HG03039 (cell line): Measurements from ENCODE around the gene UCP1.
A peak's percentile ranks its signal among the peaks of the same experiment; 100 is the strongest.
"Not testable (repeated sequence)": the region's sequence is repeated elsewhere in the genome, so short reads cannot be mapped to it uniquely, and the experiment has no call there.

ENCODE experiments used
- ATAC-seq: cut with Tn5 transposase; IDR thresholded peaks from one replicate; pipeline ENCODE4 v1.9.1; 2021; ENCODE audit warnings: mild to moderate bottlenecking, moderate library complexity; ENCODE audit not compliant: unreplicated experiment

UCP1 gene

GRCh38 chr4:140556372-140557085 lies 12.2 kb downstream of the UCP1 start:
- ATAC-seq: peak; percentile 100

DNA sequence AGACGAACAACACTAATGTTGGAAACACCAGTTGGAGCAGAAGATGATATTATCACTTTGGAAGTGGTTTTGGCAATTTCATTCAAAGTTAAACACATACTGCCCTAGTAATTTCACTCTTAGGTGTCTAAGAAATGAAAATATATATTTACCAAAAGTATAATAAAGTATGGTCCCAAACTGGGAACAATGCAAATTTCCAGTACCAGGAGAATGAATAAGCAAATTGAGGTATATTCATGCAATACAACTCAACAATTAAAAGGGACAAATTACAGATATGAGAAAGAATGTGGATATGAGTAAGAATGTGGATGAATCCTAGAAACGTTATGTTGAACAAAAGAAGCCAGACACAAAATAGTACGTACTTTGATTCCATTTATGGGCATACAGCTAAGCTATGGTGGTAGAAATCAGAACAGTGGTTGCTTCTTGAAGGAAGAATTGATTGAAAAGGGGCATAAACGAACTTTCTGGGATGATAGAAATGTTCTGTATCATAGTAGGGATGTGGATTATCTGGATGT lies 34.7 kb downstream of the UCP1 start:
- ATAC-seq: no peak

- no peak for ATAC-seq
Measured at GRCh38 chr4:140529434-140529833, 39.3 kb downstream of the UCP1 start.

DNA sequence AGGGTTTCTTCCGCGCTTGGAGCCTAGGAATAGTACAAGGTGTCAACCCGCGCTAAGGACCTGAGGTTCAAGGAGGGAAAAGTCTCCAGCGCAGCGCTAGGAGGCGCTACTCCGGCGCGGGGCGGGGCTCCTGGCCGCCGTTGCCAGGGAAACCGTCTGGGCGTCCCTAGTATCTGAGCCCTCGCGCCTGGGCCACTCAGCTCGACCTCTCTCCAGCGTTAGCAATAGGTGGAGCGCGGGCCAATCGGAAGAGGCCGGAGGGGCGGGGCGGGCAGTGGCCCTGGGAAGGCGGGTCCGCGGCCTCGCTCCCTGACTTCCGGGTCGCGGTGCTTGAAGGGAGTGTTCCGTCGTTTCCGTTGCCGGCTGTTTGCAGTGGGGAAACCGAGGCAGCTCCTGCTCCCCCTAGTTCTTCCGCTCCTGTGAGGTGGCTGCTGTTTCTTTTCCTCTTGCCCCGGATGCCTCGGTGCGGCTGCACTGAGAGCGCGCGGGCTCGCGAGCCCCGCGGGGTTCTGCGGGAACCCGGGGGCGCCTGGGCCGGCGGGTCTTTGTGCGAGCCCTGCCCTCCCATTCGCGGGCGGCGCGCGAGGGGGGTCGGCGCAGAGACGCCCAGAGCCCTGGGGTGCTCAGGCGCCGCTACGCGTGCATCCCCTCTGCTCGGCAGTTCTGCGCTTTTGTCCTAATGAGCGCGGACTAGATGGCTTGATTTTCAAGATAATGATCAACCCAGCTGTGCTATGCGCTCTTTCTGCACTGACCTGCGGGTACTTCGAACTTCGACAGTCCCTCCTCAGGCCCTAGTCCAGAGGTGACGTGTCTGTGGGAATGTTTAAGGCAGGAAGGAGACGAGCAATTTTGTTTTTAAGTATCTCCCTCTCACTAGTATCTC lies 44.7 kb downstream of the UCP1 start, which contains the start of gene ELMOD2:
Gene ELMOD2, plus strand, starts transcription at position 312 of the 886 bp plus-strand sequence. CDS start 1,261 bp downstream, outside the sequence.
- peak; percentile 100 for ATAC-seq

- peak; percentile 5 for ATAC-seq
Measured at GRCh38 chr4:140523370-140523856, 45.3 kb downstream of the UCP1 start.

- ATAC-seq: no peak
Measured at GRCh38 chr4:140515423-140515822, 53.3 kb downstream of the UCP1 start.

DNA sequence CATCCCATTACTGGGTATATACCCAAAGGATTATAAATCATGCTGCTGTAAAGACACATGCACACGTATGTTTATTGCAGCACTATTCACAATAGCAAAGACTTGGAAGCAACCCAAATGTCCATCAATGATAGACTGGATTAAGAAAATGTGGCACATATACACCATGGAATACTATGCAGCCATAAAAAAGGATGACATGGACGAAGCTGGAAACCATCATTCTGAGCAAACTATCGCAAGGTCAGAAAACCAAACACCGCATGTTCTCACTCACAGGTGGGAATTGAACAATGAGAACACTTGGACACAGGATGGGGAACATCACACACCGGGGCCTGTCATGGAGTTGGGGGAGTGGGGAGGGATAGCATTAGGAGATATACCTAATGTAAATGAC lies 55.0 kb downstream of the UCP1 start:
- not testable (repeated sequence) for ATAC-seq
